ENCODE data around the gene MPRIP. TPM values are rescaled to one million over a fixed set of nuclear protein-coding genes. Genes with fewer than 3 reads are reported as not detected.

MPRIP gene
- total and polyA plus RNA-seq, 2 of the 13 experiments (the other 11 are each of a cell fraction or from before 2014, with no cell fraction given) = 50.2 to 52.4 TPM

- no TSS peak for BruUV-seq (replicated peaks)
- 35% methylated on average over 6 of the region's 10 CpGs for WGBS (ENCODE audit: low lambda C conversion rate)
- no peak for TF ChIP-seq ZNF761 (CRISPR knock-in tag; conservative IDR thresholded peaks at IDR 0.05)
- no peak for TF ChIP-seq ZNF639 (CRISPR knock-in tag; conservative IDR thresholded peaks at IDR 0.05)
- 0 out of 2 replicates have a peak, but pooled peaks have one; percentile 22 for TF ChIP-seq ZNF687 (CRISPR knock-in tag; IDR thresholded peaks at IDR 0.05)
- POLR2A ChIA-PET = no interaction called here
- ATAC-seq (peak; percentile 23), FAIRE-seq (no peak), DNase-seq (ENCODE audit: low spot score) (no peak)
- Histone ChIP-seq H3K4me2 (ENCODE audit: low read depth, low read length) (no peak overlapping the region; the same call in 1 of the 2 replicates), H3K4me3 (replicated peaks in 1 of 3; ENCODE audit: insufficient read depth in 1 of 3, low read depth in 2 of 3, low read length in 3 of 3) (no peak overlapping the region), H3K27me3 (ENCODE audit: control insufficient read depth in 1 of 2, insufficient read depth in 2 of 2, low read length in 2 of 2) (peaks cover 0 to 5% of the 10 kb centered on the region in 2 experiments; a peak in 3 of 5 replicates), H3K79me2 (ENCODE audit: insufficient read depth, low read length) (no peaks in the 10 kb centered on the region), H3K9ac (ENCODE audit: insufficient read depth, low read depth, low read length) (no peak overlapping the region), H2AFZ (ENCODE audit: low read length) (no peak overlapping the region), H4K20me1 (ENCODE audit: insufficient read depth, low read length) (no peaks in the 10 kb centered on the region), H3K27ac (ENCODE audit: extremely low read length, insufficient read depth, low read length) (no peak overlapping the region), H3K9me3 (ENCODE audit: low read length) (no peaks in the 10 kb centered on the region), H3K36me3 (replicated peaks in 1 of 2; ENCODE audit: control insufficient read depth in 1 of 2, insufficient read depth in 2 of 2, low read length in 2 of 2) (no peaks in the 10 kb centered on the region), H3K4me1 (ENCODE audit: insufficient read depth, low read length) (peaks cover 41% of the 10 kb centered on the region)
- in situ Hi-C loops (cut with HindIII; ENCODE audit: extremely low pct_ligation_motif_present, low pct_unique_long_range_greater_than_20kb) = no loop called here
- intact Hi-C loops (cut with micrococcal nuclease; ENCODE audit: unreplicated experiment) = no loop called here
- CTCF ChIA-PET (ENCODE audit: low intra/inter-chr PET ratio, low total read pairs) = no interaction called here
Observed at GRCh38 chr17:17018612-17019429, 23.4 kb upstream of the MPRIP start.
